Activated CD8-positive, alpha-beta memory T cell treated with anti-CD3 and anti-CD28 coated beads for 36 hours (primary cell): ENCODE results near the gene THAP3. TPM values are rescaled to one million over a fixed set of nuclear protein-coding genes. Genes with fewer than 3 reads are reported as not detected.

Source experiments
- total RNA-seq, 2 experiments: library from RNA; stranded (reverse); gene quantifications; one replicate each; pipeline ENCODE4 v1.2.3, GENCODE V29; 2021

Gene THAP3
- total RNA-seq, 2 experiments from 2014 or later, result 22.1 to 23.1 TPM

Other genes starting within 250 kb of the THAP3 start
- 100 to 1,000 TPM in 1 of 2 experiments, 10 to 100 TPM in 1; 97.9 to 104 TPM for gene ACOT7, start 231.1 kb upstream of the THAP3 start, total RNA-seq
- under 1 TPM in 1 of 2 experiments, not detected in 1; 0.15 TPM for gene HES2, start 204.9 kb upstream of the THAP3 start, total RNA-seq
- under 1 TPM; 0.08 to 0.23 TPM for gene ESPN, start 200.1 kb upstream of the THAP3 start, total RNA-seq
- 10 to 100 TPM; 89.9 to 91.3 TPM for gene TNFRSF25, start 158.7 kb upstream of the THAP3 start, total RNA-seq
- 1 to 10 TPM; 2.1 to 2.2 TPM for gene PLEKHG5, start 133.2 kb upstream of the THAP3 start, total RNA-seq
- gene NOL9, start 70.4 kb upstream of the THAP3 start, total RNA-seq, result 10 to 100 TPM; 59.1 to 59.2 TPM
- gene TAS1R1, start 69.6 kb upstream of the THAP3 start, total RNA-seq, result not detected
- 10 to 100 TPM; 28.5 to 33.5 TPM for gene ZBTB48, start 44.9 kb upstream of the THAP3 start, total RNA-seq
- 10 to 100 TPM; 33.7 to 35.5 TPM for gene KLHL21, start 22.0 kb upstream of the THAP3 start, total RNA-seq
- gene PHF13, start 11.1 kb upstream of the THAP3 start, total RNA-seq, result 10 to 100 TPM; 14.0 to 14.7 TPM
- gene DNAJC11, start 76.9 kb downstream of the THAP3 start, total RNA-seq, result 10 to 100 TPM; 75.5 to 78.3 TPM
- 10 to 100 TPM; 66.5 to 72.5 TPM for gene CAMTA1, start 160.6 kb downstream of the THAP3 start, total RNA-seq